Renal cortical epithelial cell (primary cell): ENCODE results near the gene RAD51D. TPM values are rescaled to one million over a fixed set of nuclear protein-coding genes. Genes with fewer than 3 reads are reported as not detected.
A peak's percentile ranks its signal among the peaks of the same experiment; 100 is the strongest.
"Not testable (repeated sequence)": the region's sequence is repeated elsewhere in the genome, so short reads cannot be mapped to it uniquely, and the experiment has no call there.

Experiments used
- DNase-seq: peaks from one replicate; pipeline ENCODE4 v3.0.0-alpha.2; 2011; ENCODE audit warnings: low read depth
- total RNA-seq: library from RNA; depleted of rRNA; stranded (reverse); fragments of >200 nt; gene quantifications from 2 replicates; pipeline ENCODE4 v1.2.3, GENCODE V29; 2014

Gene RAD51D
- total RNA-seq = 7.8 and 8.8 TPM in 2 replicates

GRCh38 chr17:35119370-35120165 lies at the start of gene RAD51D:
Gene RAD51D, minus strand, starts transcription at chr17:35119860. Its CDS starts 247 bp downstream, at chr17:35119613.
- DNase-seq = no peak

- peak; percentile 16 for DNase-seq
Observed at GRCh38 chr17:35167666-35168065, 48.0 kb upstream of the RAD51D start.

- DNase-seq = no peak
Observed at GRCh38 chr17:35167046-35167445, 47.4 kb upstream of the RAD51D start.

- DNase-seq = no peak
Observed at GRCh38 chr17:35166526-35166925, 46.9 kb upstream of the RAD51D start.

- no peak for DNase-seq
Observed at GRCh38 chr17:35164716-35165115, 45.1 kb upstream of the RAD51D start.

- DNase-seq = no peak
Observed at GRCh38 chr17:35163886-35164285, 44.2 kb upstream of the RAD51D start.

- no peak for DNase-seq
Observed at GRCh38 chr17:35162755-35163154, 43.1 kb upstream of the RAD51D start.

- no peak for DNase-seq
Observed at GRCh38 chr17:35161281-35161761, 41.7 kb upstream of the RAD51D start.

GRCh38 chr17:35160354-35161201 lies 40.9 kb upstream of the RAD51D start:
- DNase-seq = no peak

- no peak for DNase-seq
Observed at GRCh38 chr17:35159940-35160339, 40.3 kb upstream of the RAD51D start.

- no peak for DNase-seq
Observed at GRCh38 chr17:35155246-35155645, 35.6 kb upstream of the RAD51D start.

- no peak for DNase-seq
Observed at GRCh38 chr17:35154196-35155165, 34.8 kb upstream of the RAD51D start.

GRCh38 chr17:35152421-35153140 lies 32.9 kb upstream of the RAD51D start:
- DNase-seq = no peak

- DNase-seq = not testable (repeated sequence)
Observed at GRCh38 chr17:35151080-35151479, 31.4 kb upstream of the RAD51D start.

- no peak for DNase-seq
Observed at GRCh38 chr17:35149941-35150340, 30.3 kb upstream of the RAD51D start.

GRCh38 chr17:35148144-35148543 lies 28.5 kb upstream of the RAD51D start:
- no peak for DNase-seq

- DNase-seq = no peak
Observed at GRCh38 chr17:35147375-35147905, 27.8 kb upstream of the RAD51D start, which contains the start of gene UNC45B. Gene UNC45B, plus strand, starts transcription at chr17:35147817. Its CDS starts 447 bp downstream, at chr17:35148264.

- no peak for DNase-seq
Observed at GRCh38 chr17:35146214-35146833, 26.7 kb upstream of the RAD51D start.

GRCh38 chr17:35144840-35145239 lies 25.2 kb upstream of the RAD51D start:
- no peak for DNase-seq

GRCh38 chr17:35142467-35142796 lies 22.8 kb upstream of the RAD51D start:
- no peak for DNase-seq
